Stomach (tissue), 9 donors: Measurements from ENCODE around the gene BABAM2. TPM values are rescaled to one million over a fixed set of nuclear protein-coding genes. Genes with fewer than 3 reads are reported as not detected.

Experiments
- DNase-seq, 2 donors: peaks; one replicate each; pipeline versions ENCODE4 v3.0.0 to v3.0.0-alpha.2; 2013 to 2019
- H3K27ac ChIP-seq, 5 donors: fragments of 200-600 bp in 4 of 5; sonication (generic) in 4 of 5; one replicate each; pipeline ENCODE4 v1.5.1; 2013 to 2019; ENCODE audit warnings: mild to moderate bottlenecking in 1 of 5, moderate library complexity in 1 of 5
- H3K27me3 ChIP-seq, 3 donors: fragments of 200-600 bp; sonication (generic); one replicate each; pipeline ENCODE4 v1.5.1; 2017 to 2019; ENCODE audit warnings: mixed run types in 1 of 3
- H3K36me3 ChIP-seq, 4 donors: fragments of 200-600 bp; sonication (generic); 1 replicate in 3 of 4; 2 replicates in 1 of 4; pipeline ENCODE4 v1.5.1; 2016 to 2019
- H3K4me1 ChIP-seq, 4 donors: fragments of 200-600 bp; sonication (generic); one replicate each; pipeline ENCODE4 v1.5.1; 2016 to 2019
- H3K4me3 ChIP-seq, 4 donors: fragments of 200-600 bp; sonication (generic) in 3 of 4; one replicate each; pipeline ENCODE4 v1.5.1; 2016 to 2019; ENCODE audit warnings: mild to moderate bottlenecking in 1 of 4
- H3K9me3 ChIP-seq, 4 donors: fragments of 200-600 bp; sonication (generic); one replicate each; pipeline ENCODE4 v1.5.1; 2016 to 2019
- EP300 ChIP-seq: sonication (generic); formaldehyde crosslinking; IDR thresholded peaks from one replicate; pipeline ENCODE4 v1.6.1; 2017; ENCODE audit warnings: antibody characterized with exemption
- POLR2A ChIP-seq, 4 donors: fragments of 450-650 bp; IDR thresholded peaks; one replicate each; pipeline ENCODE4 v1.6.1; 2016; ENCODE audit warnings: antibody characterized with exemption in 4 of 4, control low read depth in 2 of 4, mild to moderate bottlenecking in 1 of 4, moderate library complexity in 1 of 4
- POLR2AphosphoS5 ChIP-seq, 3 donors: sonication (generic); formaldehyde crosslinking; IDR thresholded peaks; one replicate each; pipeline ENCODE4 v1.6.1; 2016; ENCODE audit warnings: antibody characterized with exemption in 3 of 3
- WGBS, 5 donors: extraction: QIAGEN DNeasy Blood & Tissue Kit in 3 of 5; methylation state at CpG; one replicate each; pipeline versions ENCODE4 v1.1.5 to v1.1.7; 2013 to 2018; 5-methylcytosine and 5-hydroxymethylcytosine counted together
- intact Hi-C: fragments of 100-400 bp; cut with DNase I; formaldehyde crosslinking; loops from one replicate; pipeline ENCODE4 v1.15.1; 2023; ENCODE audit warnings: low total_unique reads
- polyA plus RNA-seq, 3 donors: library from polyadenylated mRNA; stranded (reverse); fragments of 200-250 nt; gene quantifications; one replicate each; pipeline ENCODE4 v1.2.3, GENCODE V29; 2013
- total RNA-seq, 5 donors: library from RNA; depleted of rRNA; stranded (reverse); fragments of >200 nt; gene quantifications; one replicate each; pipeline versions ENCODE4 v1.1.0 to v1.2.3, GENCODE V29; 2014 to 2016
- TF ChIP-seq, protein P1 (sequence below), 7 experiments: fragments of 450-650 bp in 4 of 7; fragments of 200-600 bp in 3 of 7; sonication (generic) in 3 of 7; IDR thresholded peaks; one replicate each; pipeline ENCODE4 v1.5.1; 2016 to 2019; ENCODE audit warnings: antibody characterized with exemption in 7 of 7, control low read depth in 2 of 7, mild to moderate bottlenecking in 1 of 7
- donor health status: healthy with polysubstance abuse.
- donor health status: Bipolar disorder and iron deficiency.
- donor health status: healthy.

Gene BABAM2
- total and polyA plus RNA-seq, 8 donors, result 14.2 to 41.4 (median 22.8) TPM

DNA sequence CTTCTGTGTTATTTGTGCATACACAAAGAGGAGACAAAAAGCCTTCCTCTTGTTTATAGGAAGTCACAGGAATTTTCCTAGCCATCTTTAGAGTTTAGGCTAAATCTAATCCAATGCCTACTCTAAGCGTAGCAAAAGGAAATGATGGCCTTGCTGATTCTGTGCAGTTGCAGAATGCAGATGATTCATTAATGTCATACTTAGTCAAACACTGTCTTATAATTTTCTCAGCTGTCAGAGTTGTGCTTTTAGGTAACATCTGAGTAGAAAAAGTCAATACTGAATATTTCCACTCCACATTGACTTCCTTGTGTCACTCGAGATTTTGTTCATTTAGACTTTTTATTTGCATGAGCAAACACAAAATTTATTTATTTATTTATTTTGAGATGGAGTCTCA lies 344.3 kb downstream of the BABAM2 start:
- Histone ChIP-seq H3K36me3 (no peaks in the 10 kb centered on the region), H3K9me3 (no peaks in the 10 kb centered on the region), H3K4me3 (no peak overlapping the region), H3K4me1 (peaks cover 23 to 54% (median 40%) of the 10 kb centered on the region in 4 donors), H3K27me3 (no peaks in the 10 kb centered on the region), H3K27ac (peak overlapping the region in 1 of 5 donors; percentile 88)
- TF ChIP-seq, protein P1, sequence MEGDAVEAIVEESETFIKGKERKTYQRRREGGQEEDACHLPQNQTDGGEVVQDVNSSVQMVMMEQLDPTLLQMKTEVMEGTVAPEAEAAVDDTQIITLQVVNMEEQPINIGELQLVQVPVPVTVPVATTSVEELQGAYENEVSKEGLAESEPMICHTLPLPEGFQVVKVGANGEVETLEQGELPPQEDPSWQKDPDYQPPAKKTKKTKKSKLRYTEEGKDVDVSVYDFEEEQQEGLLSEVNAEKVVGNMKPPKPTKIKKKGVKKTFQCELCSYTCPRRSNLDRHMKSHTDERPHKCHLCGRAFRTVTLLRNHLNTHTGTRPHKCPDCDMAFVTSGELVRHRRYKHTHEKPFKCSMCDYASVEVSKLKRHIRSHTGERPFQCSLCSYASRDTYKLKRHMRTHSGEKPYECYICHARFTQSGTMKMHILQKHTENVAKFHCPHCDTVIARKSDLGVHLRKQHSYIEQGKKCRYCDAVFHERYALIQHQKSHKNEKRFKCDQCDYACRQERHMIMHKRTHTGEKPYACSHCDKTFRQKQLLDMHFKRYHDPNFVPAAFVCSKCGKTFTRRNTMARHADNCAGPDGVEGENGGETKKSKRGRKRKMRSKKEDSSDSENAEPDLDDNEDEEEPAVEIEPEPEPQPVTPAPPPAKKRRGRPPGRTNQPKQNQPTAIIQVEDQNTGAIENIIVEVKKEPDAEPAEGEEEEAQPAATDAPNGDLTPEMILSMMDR (IDR thresholded peaks at IDR 0.05), result no peak
- TF ChIP-seq EP300, result no peak
- TF ChIP-seq POLR2A (IDR thresholded peaks at IDR 0.05), result no peak
- no peak for TF ChIP-seq POLR2AphosphoS5 (IDR thresholded peaks at IDR 0.05)
- no peak for DNase-seq
- 66 to 78% (median 76%) methylated on average over 2 of the region's 2 CpGs for WGBS, 5 donors
- intact Hi-C loops, result no loop called here

DNA sequence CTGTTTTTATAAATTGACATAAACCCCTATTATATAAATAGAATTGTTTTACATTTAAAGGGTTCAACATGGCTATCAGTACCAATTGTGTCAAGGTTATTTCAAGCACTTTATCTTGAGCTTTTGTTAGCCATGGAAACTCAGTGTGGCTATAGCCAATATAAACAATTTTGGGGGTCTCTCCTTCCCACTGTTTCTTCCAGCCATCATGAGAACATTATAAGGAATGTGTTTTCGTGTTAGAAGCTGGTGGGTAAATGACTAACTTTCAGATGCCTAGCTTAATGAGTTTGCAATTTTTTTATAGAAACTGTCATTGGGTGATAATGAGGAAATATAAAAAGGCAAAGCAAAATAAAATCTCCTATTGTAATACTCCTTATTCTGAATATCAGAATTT lies 348.7 kb downstream of the BABAM2 start:
- peaks cover 0 to 21% (median 11%) of the 10 kb centered on the region in 4 donors for H3K4me1 ChIP-seq
- no peaks in the 10 kb centered on the region for H3K27me3 ChIP-seq
- DNase-seq, result no peak
- no peak overlapping the region for H3K4me3 ChIP-seq
- no peaks in the 10 kb centered on the region for H3K9me3 ChIP-seq
- 58 to 68% (median 63%) methylated on average over 1 of the region's 1 CpG for WGBS, 5 donors
- TF ChIP-seq EP300 (no peak), POLR2A (IDR thresholded peaks at IDR 0.05) (no peak), POLR2AphosphoS5 (IDR thresholded peaks at IDR 0.05) (no peak)
- TF ChIP-seq, protein P1 (IDR thresholded peaks at IDR 0.05), result no peak
- intact Hi-C loops, result no loop called here
- H3K27ac ChIP-seq, result peak overlapping the region in 1 of 5 donors; percentile 1
- peaks cover 0 to 13% (median 12%) of the 10 kb centered on the region in 4 donors for H3K36me3 ChIP-seq

DNA sequence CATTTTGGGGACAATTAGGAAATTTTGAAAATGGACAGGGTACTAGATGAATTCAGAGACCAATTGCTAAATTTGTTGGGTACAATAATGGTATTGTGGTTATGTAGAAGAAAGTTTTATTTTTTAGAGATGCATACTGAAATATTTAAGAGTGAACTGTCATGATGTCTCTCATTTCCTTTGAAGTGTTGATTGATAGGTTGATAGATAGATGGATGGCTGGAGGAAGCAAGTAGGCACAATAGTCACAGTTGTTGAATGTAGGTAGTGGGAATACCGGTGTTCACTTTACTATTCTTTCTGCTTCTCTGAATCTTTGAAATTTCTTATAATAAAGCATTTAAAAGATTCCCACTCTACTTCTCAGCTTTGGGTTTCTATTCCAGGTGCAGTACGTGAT lies 350.4 kb downstream of the BABAM2 start:
- Histone ChIP-seq H3K27me3 (no peaks in the 10 kb centered on the region), H3K36me3 (peaks cover 0 to 26% (median 23%) of the 10 kb centered on the region in 4 donors), H3K4me3 (no peak overlapping the region), H3K9me3 (no peaks in the 10 kb centered on the region), H3K27ac (no peak overlapping the region), H3K4me1 (peaks cover 0 to 15% (median 7%) of the 10 kb centered on the region in 4 donors)
- TF ChIP-seq EP300, result no peak
- intact Hi-C loops, result no loop called here
- DNase-seq, result no peak
- WGBS, 5 donors, result 95 to 98% (median 98%) methylated on average over 2 of the region's 2 CpGs

DNA sequence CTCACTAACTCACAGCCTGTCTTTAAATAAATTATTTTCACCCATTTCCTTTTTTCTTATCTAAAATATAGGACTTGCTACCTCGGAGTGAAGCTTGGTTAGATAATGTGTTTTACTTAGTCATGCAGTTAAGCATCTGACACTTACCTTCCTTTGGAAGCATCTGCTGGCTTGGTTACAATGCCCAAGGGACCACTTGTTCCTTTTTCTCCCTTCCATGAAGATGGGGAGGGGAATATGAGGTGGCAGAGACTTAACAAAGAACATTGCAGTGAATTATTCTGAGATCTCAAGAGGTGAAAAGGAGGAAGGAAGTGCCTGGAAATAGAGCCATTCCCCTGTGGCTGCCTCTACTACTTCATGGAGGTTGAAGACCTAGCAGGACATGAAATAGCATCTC lies 356.8 kb downstream of the BABAM2 start:
- H3K4me1 ChIP-seq, result peaks cover 0 to 24% (median 2%) of the 10 kb centered on the region in 4 donors
- intact Hi-C loops, result no loop called here
- DNase-seq, result no peak
- no peak overlapping the region for H3K4me3 ChIP-seq
- 27 to 44% (median 32%) methylated on average over 1 of the region's 1 CpG for WGBS, 5 donors
- no peak for TF ChIP-seq POLR2AphosphoS5 (IDR thresholded peaks at IDR 0.05)
- no peak for TF ChIP-seq EP300
- TF ChIP-seq, protein P1 (IDR thresholded peaks at IDR 0.05), result no peak
- TF ChIP-seq POLR2A (IDR thresholded peaks at IDR 0.05), result no peak
- peaks cover 0 to 21% (median 13%) of the 10 kb centered on the region in 4 donors for H3K36me3 ChIP-seq
- H3K27me3 ChIP-seq, result no peaks in the 10 kb centered on the region
- no peaks in the 10 kb centered on the region for H3K9me3 ChIP-seq
- no peak overlapping the region for H3K27ac ChIP-seq

DNA sequence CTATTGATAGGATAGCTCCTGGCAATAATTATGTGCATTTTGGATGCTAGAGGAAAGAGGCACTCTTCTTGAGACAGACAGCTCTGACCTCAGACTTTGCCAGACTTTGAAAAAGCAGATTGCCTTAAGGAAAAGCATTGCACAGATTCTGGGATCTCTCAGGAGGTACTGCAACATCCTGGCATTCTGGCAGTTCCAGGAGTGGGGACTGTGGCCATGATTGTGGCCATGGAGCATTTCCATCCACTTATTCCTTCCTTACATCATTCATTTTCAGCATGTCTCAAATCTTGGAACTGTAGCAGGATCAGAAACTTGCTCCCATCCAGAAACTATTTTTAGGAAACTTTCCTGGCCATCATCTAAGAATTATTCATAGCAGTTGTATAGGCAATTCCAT lies 357.2 kb downstream of the BABAM2 start:
- Histone ChIP-seq H3K4me3 (no peak overlapping the region), H3K9me3 (no peaks in the 10 kb centered on the region), H3K36me3 (peaks cover 0 to 20% (median 12%) of the 10 kb centered on the region in 4 donors), H3K27me3 (no peaks in the 10 kb centered on the region), H3K27ac (no peak overlapping the region), H3K4me1 (peaks cover 0 to 24% (median 2%) of the 10 kb centered on the region in 4 donors)
- DNase-seq, result no peak
- intact Hi-C loops, result no loop called here
- TF ChIP-seq POLR2AphosphoS5 (IDR thresholded peaks at IDR 0.05) (no peak), EP300 (no peak), POLR2A (IDR thresholded peaks at IDR 0.05) (no peak)
- TF ChIP-seq, protein P1 (IDR thresholded peaks at IDR 0.05), result no peak
